ENCODE data around the gene COPS7B.

- TF ChIP-seq POLR2A (IDR thresholded peaks at IDR 0.05) (no peak), CTCF (IDR thresholded peaks at IDR 0.05) (no peak)
Measured at GRCh38 chr2:231820786-231821303, 34.6 kb downstream of the COPS7B start.

Measured in lower leg skin (tissue), 3 donors.